B cell (primary cell): Measurements from ENCODE around the gene KLK13. TPM values are rescaled to one million over a fixed set of nuclear protein-coding genes. Genes with fewer than 3 reads are reported as not detected.

Source experiments
- ATAC-seq: fragments of 200-7000 bp; cut with Tn5 transposase; one replicate; pipeline ENCODE4 v1.10.0; 2021; ENCODE audit warnings: low read depth, mild to moderate bottlenecking, moderate number of reproducible peaks, moderate library complexity
- CTCF ChIA-PET: fragments of 350-600 bp; sonication (Branson Sonifier 250); formaldehyde crosslinking; loops from one replicate; lab custom pipeline; 2021; ENCODE audit warnings: antibody characterized with exemption, inconsistent platforms; lab: Charles Lee
- POLR2A ChIA-PET: fragments of 350-600 bp; sonication (Branson Sonifier 250); formaldehyde crosslinking; loops from one replicate; lab custom pipeline; 2021; ENCODE audit warnings: antibody characterized with exemption; lab: Charles Lee
- DNase-seq: peaks from one replicate; pipeline ENCODE4 v3.0.0; 2013
- H2AFZ ChIP-seq: 2 replicates; pipeline ENCODE4 v1.6.1; 2012; ENCODE audit warnings: mild to moderate bottlenecking, low read depth, low read length; ENCODE audit not compliant: insufficient read depth, poor library complexity, severe bottlenecking
- H3K27ac ChIP-seq, 2 donors: 1 replicate in 1 of 2; 2 replicates in 1 of 2; pipeline ENCODE4 v1.5.1; 2012 to 2013; ENCODE audit warnings: low read length in 2 of 2, mild to moderate bottlenecking in 2 of 2, moderate library complexity in 1 of 2
- H3K27me3 ChIP-seq, 4 experiments: fragments of 200-600 bp in 1 of 4; sonication (generic) in 1 of 4; replicated peaks in 1 of 4; 1 replicate in 2 of 4; 2 replicates in 2 of 4; pipeline versions ENCODE4 v1.6.1 to v1.7.0; 2013 to 2016; ENCODE audit warnings: low read length in 3 of 4, mild to moderate bottlenecking in 2 of 4, mixed read lengths in 1 of 4, moderate library complexity in 1 of 4; ENCODE audit not compliant: insufficient read depth in 4 of 4, control insufficient read depth in 3 of 4; ENCODE audit errors: control extremely low read depth in 1 of 4
- H3K36me3 ChIP-seq, 2 experiments: replicated peaks in 1 of 2; 1 replicate in 1 of 2; 2 replicates in 1 of 2; pipeline versions ENCODE4 v1.6.1 to v1.7.1; 2013; ENCODE audit warnings: low read length in 1 of 2; ENCODE audit not compliant: insufficient read depth in 2 of 2, control insufficient read depth in 1 of 2; ENCODE audit errors: control extremely low read depth in 1 of 2, extremely low read depth in 1 of 2
- H3K4me1 ChIP-seq, 2 donors: fragments of 200-600 bp in 1 of 2; sonication (generic) in 1 of 2; 1 replicate in 1 of 2; 2 replicates in 1 of 2; pipeline versions ENCODE4 v1.5.1 to v1.6.1; 2013 to 2017; ENCODE audit warnings: low read length in 2 of 2; ENCODE audit not compliant: control insufficient read depth in 2 of 2, insufficient read depth in 2 of 2
- H3K4me2 ChIP-seq: replicated peaks from 2 replicates; pipeline ENCODE3; 2012; ENCODE audit warnings: mild to moderate bottlenecking, low read depth, low read length; ENCODE audit not compliant: poor library complexity, severe bottlenecking
- H3K4me3 ChIP-seq, 5 experiments: fragments of 200-600 bp in 1 of 5; sonication (generic) in 1 of 5; 1 replicate in 3 of 5; 2 replicates in 2 of 5; pipeline versions ENCODE4 v1.5.1 to v1.7.0; 2011 to 2016; ENCODE audit warnings: low read length in 4 of 5, mild to moderate bottlenecking in 4 of 5, low read depth in 2 of 5, control low read depth in 1 of 5, moderate library complexity in 1 of 5; ENCODE audit not compliant: insufficient read depth in 1 of 5; ENCODE audit errors: control extremely low read depth in 1 of 5, extremely low read depth in 1 of 5
- H3K79me2 ChIP-seq: fragments of 200-600 bp; sonication (generic); one replicate; pipeline ENCODE4 v1.6.0; 2016; ENCODE audit warnings: low read length; ENCODE audit not compliant: control insufficient read depth, insufficient read depth
- H3K9ac ChIP-seq: fragments of 200-600 bp; sonication (generic); 2 replicates; pipeline ENCODE4 v1.6.1; 2017; ENCODE audit warnings: mild to moderate bottlenecking, low read length, moderate library complexity
- H3K9me3 ChIP-seq, 3 donors: one replicate each; pipeline versions ENCODE4 v1.6.1 to v1.7.1; 2013; ENCODE audit warnings: low read length in 2 of 3; ENCODE audit not compliant: control insufficient read depth in 2 of 3, insufficient read depth in 1 of 3; ENCODE audit errors: control extremely low read depth in 1 of 3
- H4K20me1 ChIP-seq: 2 replicates; pipeline ENCODE4 v1.6.0; 2012; ENCODE audit warnings: mild to moderate bottlenecking, low read length; ENCODE audit not compliant: insufficient read depth, control insufficient read depth, poor library complexity, severe bottlenecking
- H3K27ac Mint-ChIP-seq: one replicate; pipeline ENCODE4 v1.8.0; 2021; ENCODE audit warnings: mixed read lengths
- H3K27me3 Mint-ChIP-seq: one replicate; pipeline ENCODE4 v1.8.0; 2021; ENCODE audit warnings: mixed read lengths
- H3K4me1 Mint-ChIP-seq: one replicate; pipeline ENCODE4 v1.8.0; 2021; ENCODE audit warnings: mixed read lengths
- H3K4me3 Mint-ChIP-seq: one replicate; pipeline ENCODE4 v1.8.0; 2021; ENCODE audit warnings: mixed read lengths
- H3K9me3 Mint-ChIP-seq: one replicate; pipeline ENCODE4 v1.8.0; 2022; ENCODE audit warnings: mixed read lengths; ENCODE audit not compliant: insufficient read depth
- CTCF ChIP-seq: fragments of 200-600 bp; IDR thresholded peaks from one replicate; pipeline ENCODE4 v1.8.0; 2022; ENCODE audit warnings: antibody characterized with exemption, mild to moderate bottlenecking
- EZH2 ChIP-seq: IDR thresholded peaks from 2 replicates; pipeline ENCODE4 v1.6.1; 2012; ENCODE audit warnings: borderline replicate concordance, low read depth, mild to moderate bottlenecking, moderate library complexity, low read length; ENCODE audit not compliant: insufficient read depth, poor library complexity, severe bottlenecking
- WGBS: methylation state at CpG from one replicate; pipeline ENCODE4 v1.1.5; 2013; ENCODE audit warnings: missing lambda C conversion rate; ENCODE audit not compliant: insufficient coverage; 5-methylcytosine and 5-hydroxymethylcytosine counted together
- intact Hi-C: fragments of 100-400 bp; cut with micrococcal nuclease; formaldehyde crosslinking; loops from one replicate; pipeline ENCODE4 v1.10.0; 2022
- polyA plus RNA-seq: library from polyadenylated mRNA; depleted of rRNA; stranded (reverse); fragments of >200 nt; gene quantifications from 2 replicates; pipeline ENCODE4 v1.2.3, GENCODE V29; 2012
- total RNA-seq, 2 donors: library from RNA; stranded (reverse); fragments of 120-200 nt in 1 of 2; gene quantifications; 1 replicate in 1 of 2; 2 replicates in 1 of 2; pipeline versions ENCODE4 v1.2.3 to v1.2.4, GENCODE V29; 2013 to 2022

The KLK13 gene
- total and polyA plus RNA-seq, 2 donors (not counting 1 experiment from before 2014, with no cell fraction given), result not detected

DNA sequence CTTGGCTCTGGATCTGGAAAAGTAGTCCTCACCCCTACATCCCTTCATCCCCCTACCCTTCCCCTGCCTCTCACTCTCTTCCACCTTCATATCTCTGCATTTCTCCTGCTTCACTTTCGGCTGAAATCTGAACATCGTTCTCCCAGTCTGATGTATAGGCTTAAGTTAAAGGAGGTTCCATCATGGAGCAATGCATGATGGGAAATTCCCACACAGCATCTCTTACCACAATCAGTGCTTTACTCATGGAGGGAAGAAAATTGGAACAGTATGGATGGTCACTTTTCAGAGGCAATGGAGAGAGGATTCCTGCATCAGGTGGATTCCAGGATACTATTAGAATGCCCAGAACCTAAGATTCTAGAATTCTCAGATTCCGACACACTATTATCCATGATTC lies 57.4 kb downstream of the KLK13 start:
- Histone ChIP-seq H3K4me1 (no peaks in the 10 kb centered on the region), H3K4me3 (no peak overlapping the region), H3K36me3 (no peaks in the 10 kb centered on the region), H3K9ac (no peak overlapping the region), H2AFZ (no peak overlapping the region), H3K79me2 (no peaks in the 10 kb centered on the region), H3K27ac (no peak overlapping the region), H3K27me3 (peaks cover 0 to 4% (median under 1%) of the 10 kb centered on the region in 4 experiments), H3K9me3 (peaks cover 0 to 18% (median 0%) of the 10 kb centered on the region in 3 donors), H4K20me1 (no peaks in the 10 kb centered on the region), H3K4me2 (no peak overlapping the region)
- POLR2A ChIA-PET, result no interaction called here
- ATAC-seq (no peak), DNase-seq (no peak)
- Mint-ChIP-seq H3K27ac (no peak overlapping the region), H3K9me3 (no peaks in the 10 kb centered on the region), H3K4me3 (no peak overlapping the region), H3K27me3 (peaks cover 19% of the 10 kb centered on the region), H3K4me1 (no peaks in the 10 kb centered on the region)
- TF ChIP-seq EZH2 (no peak), CTCF (no peak)
- CTCF ChIA-PET, result no interaction called here
- intact Hi-C loops, result no loop called here
- WGBS, result no CpG with 5 or more reads among the region's 3 CpGs

GRCh38 chr19:51006406-51006805 lies 58.5 kb downstream of the KLK13 start:
- Histone ChIP-seq H3K4me2 (no peak overlapping the region), H3K4me3 (no peak overlapping the region), H4K20me1 (no peaks in the 10 kb centered on the region), H3K79me2 (no peaks in the 10 kb centered on the region), H3K9ac (no peak overlapping the region), H3K9me3 (peaks cover 0 to 27% (median 0%) of the 10 kb centered on the region in 3 donors), H3K4me1 (no peaks in the 10 kb centered on the region), H3K27ac (no peak overlapping the region), H3K27me3 (peaks cover 0 to 11% (median under 1%) of the 10 kb centered on the region in 4 experiments), H2AFZ (no peak overlapping the region), H3K36me3 (no peaks in the 10 kb centered on the region)
- no peaks in the 10 kb centered on the region for H3K9me3 Mint-ChIP-seq
- no peak for DNase-seq
- no peaks in the 10 kb centered on the region for H3K4me1 Mint-ChIP-seq
- H3K27me3 Mint-ChIP-seq, result peaks cover 18% of the 10 kb centered on the region
- no peak overlapping the region for H3K4me3 Mint-ChIP-seq
- no peak overlapping the region for H3K27ac Mint-ChIP-seq
- ATAC-seq, result no peak
- CTCF ChIA-PET, result no interaction called here
- POLR2A ChIA-PET, result no interaction called here
- intact Hi-C loops, result no loop called here
- WGBS, result 48% methylated on average over 6 of the region's 8 CpGs
- TF ChIP-seq EZH2 (no peak), CTCF (no peak)

Other genes with a start within 250 kb of the KLK13 start
- 15.2 and 16.9 TPM in 2 replicates for gene KLK1, start 241.3 kb downstream of the KLK13 start, total RNA-seq
- 4.3 and 9.5 TPM in 2 replicates for gene KLK1, start 241.3 kb downstream of the KLK13 start, polyA plus RNA-seq
- gene KLK15, start 231.5 kb downstream of the KLK13 start, total RNA-seq, result not detected in 2 replicates
- 0.07 TPM in 1 of 2 replicates, not detected in the other for gene KLK15, start 231.5 kb downstream of the KLK13 start, polyA plus RNA-seq
- not detected in 2 replicates for gene KLK3, start 210.2 kb downstream of the KLK13 start, total RNA-seq
- gene KLK3, start 210.2 kb downstream of the KLK13 start, polyA plus RNA-seq, result not detected in 2 replicates
- 1.7 TPM in 2 replicates for gene KLK2, start 191.7 kb downstream of the KLK13 start, total RNA-seq
- gene KLK2, start 191.7 kb downstream of the KLK13 start, polyA plus RNA-seq, result 0.60 and 1.2 TPM in 2 replicates
- 0.52 and 1.00 TPM in 2 replicates for gene KLK4, start 153.7 kb downstream of the KLK13 start, total RNA-seq
- gene KLK4, start 153.7 kb downstream of the KLK13 start, polyA plus RNA-seq, result 0.45 TPM in 1 of 2 replicates, not detected in the other
- not detected in 2 replicates for gene KLK5, start 112.1 kb downstream of the KLK13 start, total RNA-seq
- gene KLK5, start 112.1 kb downstream of the KLK13 start, polyA plus RNA-seq, result not detected in 2 replicates
- gene KLK6, start 95.5 kb downstream of the KLK13 start, total RNA-seq, result not detected in 2 replicates
- gene KLK6, start 95.5 kb downstream of the KLK13 start, polyA plus RNA-seq, result not detected in 2 replicates
- not detected in 2 replicates for gene KLK7, start 81.2 kb downstream of the KLK13 start, total RNA-seq
- gene KLK7, start 81.2 kb downstream of the KLK13 start, polyA plus RNA-seq, result not detected in 2 replicates
- gene KLK8, start 63.5 kb downstream of the KLK13 start, total RNA-seq, result not detected in 2 replicates
- gene KLK8, start 63.5 kb downstream of the KLK13 start, polyA plus RNA-seq, result not detected in 2 replicates
- gene KLK10, start 45.4 kb downstream of the KLK13 start, total RNA-seq, result not detected in 2 replicates
- gene KLK10, start 45.4 kb downstream of the KLK13 start, polyA plus RNA-seq, result not detected in 2 replicates
- gene KLK11, start 38.5 kb downstream of the KLK13 start, total RNA-seq, result not detected in 2 replicates
- gene KLK11, start 38.5 kb downstream of the KLK13 start, polyA plus RNA-seq, result not detected in 2 replicates
- gene KLK12, start 30.1 kb downstream of the KLK13 start, total RNA-seq, result not detected in 2 replicates
- gene KLK12, start 30.1 kb downstream of the KLK13 start, polyA plus RNA-seq, result not detected in 2 replicates
- 0.59 and 0.63 TPM in 2 replicates for gene KLK14, start 17.8 kb upstream of the KLK13 start, total RNA-seq
- 0.49 and 1.5 TPM in 2 replicates for gene KLK14, start 17.8 kb upstream of the KLK13 start, polyA plus RNA-seq
- gene CTU1, start 43.3 kb upstream of the KLK13 start, total RNA-seq, result 8.1 and 8.2 TPM in 2 replicates
- 4.3 and 8.4 TPM in 2 replicates for gene CTU1, start 43.3 kb upstream of the KLK13 start, polyA plus RNA-seq
- gene SIGLEC9, start 59.8 kb upstream of the KLK13 start, total RNA-seq, result not detected in 2 replicates
- 0.32 and 0.72 TPM in 2 replicates for gene SIGLEC9, start 59.8 kb upstream of the KLK13 start, polyA plus RNA-seq
- not detected in 2 replicates for gene SIGLEC7, start 77.2 kb upstream of the KLK13 start, total RNA-seq
- gene SIGLEC7, start 77.2 kb upstream of the KLK13 start, polyA plus RNA-seq, result 0.37 and 0.52 TPM in 2 replicates
- gene CD33, start 160.0 kb upstream of the KLK13 start, total RNA-seq, result 0.49 TPM in 1 of 2 replicates, not detected in the other
- 0.78 and 1.3 TPM in 2 replicates for gene CD33, start 160.0 kb upstream of the KLK13 start, polyA plus RNA-seq
- gene SIGLECL1, start 186.0 kb upstream of the KLK13 start, total RNA-seq, result not detected in 2 replicates
- gene SIGLECL1, start 186.0 kb upstream of the KLK13 start, polyA plus RNA-seq, result not detected in 2 replicates
- gene IGLON5, start 246.6 kb upstream of the KLK13 start, total RNA-seq, result not detected in 2 replicates
- not detected in 2 replicates for gene IGLON5, start 246.6 kb upstream of the KLK13 start, polyA plus RNA-seq